Kidney (tissue), 14 donors: ENCODE measurements around the gene MGAT4B. TPM values are rescaled to one million over a fixed set of nuclear protein-coding genes. Genes with fewer than 3 reads are reported as not detected.
A peak's percentile ranks its signal among the peaks of the same experiment; 100 is the strongest.
"Not testable (repeated sequence)": the region's sequence is repeated elsewhere in the genome, so short reads cannot be mapped to it uniquely, and the experiment has no call there.

Experiments
- DNase-seq, 5 donors: peaks; one replicate each; pipeline ENCODE4 v3.0.0-alpha.2; 2013 to 2020
- FAIRE-seq: peaks from 2 replicates; lab custom pipeline; 2012; peaks lifted over from hg19 to GRCh38; lab: Jason Lieb, UNC
- H3K27ac ChIP-seq, 2 donors: one replicate each; pipeline ENCODE4 v1.7.0; 2013; ENCODE audit warnings: low read depth in 2 of 2, low read length in 2 of 2, inconsistent platforms in 1 of 2
- H3K27me3 ChIP-seq: one replicate; pipeline ENCODE4 v1.7.1; 2013; ENCODE audit warnings: low read length, inconsistent platforms; ENCODE audit not compliant: control insufficient read depth, insufficient read depth
- H3K36me3 ChIP-seq, 3 donors: one replicate each; pipeline versions ENCODE4 v1.7.0 to v1.7.1; 2013; ENCODE audit warnings: low read length in 3 of 3, control low read depth in 1 of 3, inconsistent platforms in 1 of 3; ENCODE audit not compliant: insufficient read depth in 3 of 3, control insufficient read depth in 2 of 3
- H3K4me1 ChIP-seq, 3 donors: one replicate each; pipeline versions ENCODE4 v1.7.0 to v1.7.1; 2013; ENCODE audit warnings: low read length in 3 of 3, inconsistent platforms in 1 of 3, low read depth in 1 of 3; ENCODE audit not compliant: control insufficient read depth in 2 of 3, insufficient read depth in 2 of 3
- H3K4me3 ChIP-seq, 3 donors: one replicate each; pipeline versions ENCODE4 v1.7.0 to v1.8.1; 2013; ENCODE audit warnings: low read length in 3 of 3, control low read depth in 1 of 3, inconsistent platforms in 1 of 3
- H3K9ac ChIP-seq, 3 donors: one replicate each; pipeline versions ENCODE4 v1.7.0 to v1.7.1; 2013; ENCODE audit warnings: low read length in 3 of 3, control low read depth in 1 of 3, inconsistent platforms in 1 of 3
- H3K9me3 ChIP-seq, 3 donors: one replicate each; pipeline versions ENCODE4 v1.7.0 to v1.7.1; 2013; ENCODE audit warnings: low read length in 3 of 3, control low read depth in 1 of 3, inconsistent platforms in 1 of 3; ENCODE audit not compliant: control insufficient read depth in 2 of 3, insufficient read depth in 1 of 3
- intact Hi-C: fragments of 100-400 bp; cut with DNase I; formaldehyde crosslinking; loops from one replicate; pipeline ENCODE4 v1.11.1; 2022
- polyA plus RNA-seq: library from polyadenylated mRNA; stranded (reverse); fragments of 350-450 nt; fragmentation: Illumina TruSeq; extraction: RNeasy Lipid Tissue Mini Kit (QIAGEN cat#74804); gene quantifications from one replicate; pipeline ENCODE4 v1.2.3, GENCODE V29; 2014; ENCODE audit warnings: low read depth, low replicate concordance; ENCODE audit not compliant: insufficient read depth
- total RNA-seq: library from RNA; stranded (reverse); fragmentation: NEBNext Ultra II Directional; extraction: Animal tissue kit (Norgen Biotek cat#: 25700); gene quantifications from one replicate; pipeline ENCODE4 v1.2.1, GENCODE V29; 2021
- TF ChIP-seq, protein P1 (sequence below): IDR thresholded peaks from 3 replicates; pipeline ENCODE4 v1.5.1; 2012; ENCODE audit warnings: mild to moderate bottlenecking, moderate library complexity, borderline replicate concordance; ENCODE audit not compliant: insufficient read depth; ENCODE audit errors: extremely low read depth
- donor health status: control.
- donor health status: control.
- donor health status: control.
- donor health status: control.
- donor health status: control.
- donor health status: DM: yes; HTN: yes; CAD: no.
- donor health status: Normal renal cell carcinoma (clear cell type).

MGAT4B gene
- total and polyA plus RNA-seq, 2 donors from 2014 or later = 79.4 to 174 TPM

DNA sequence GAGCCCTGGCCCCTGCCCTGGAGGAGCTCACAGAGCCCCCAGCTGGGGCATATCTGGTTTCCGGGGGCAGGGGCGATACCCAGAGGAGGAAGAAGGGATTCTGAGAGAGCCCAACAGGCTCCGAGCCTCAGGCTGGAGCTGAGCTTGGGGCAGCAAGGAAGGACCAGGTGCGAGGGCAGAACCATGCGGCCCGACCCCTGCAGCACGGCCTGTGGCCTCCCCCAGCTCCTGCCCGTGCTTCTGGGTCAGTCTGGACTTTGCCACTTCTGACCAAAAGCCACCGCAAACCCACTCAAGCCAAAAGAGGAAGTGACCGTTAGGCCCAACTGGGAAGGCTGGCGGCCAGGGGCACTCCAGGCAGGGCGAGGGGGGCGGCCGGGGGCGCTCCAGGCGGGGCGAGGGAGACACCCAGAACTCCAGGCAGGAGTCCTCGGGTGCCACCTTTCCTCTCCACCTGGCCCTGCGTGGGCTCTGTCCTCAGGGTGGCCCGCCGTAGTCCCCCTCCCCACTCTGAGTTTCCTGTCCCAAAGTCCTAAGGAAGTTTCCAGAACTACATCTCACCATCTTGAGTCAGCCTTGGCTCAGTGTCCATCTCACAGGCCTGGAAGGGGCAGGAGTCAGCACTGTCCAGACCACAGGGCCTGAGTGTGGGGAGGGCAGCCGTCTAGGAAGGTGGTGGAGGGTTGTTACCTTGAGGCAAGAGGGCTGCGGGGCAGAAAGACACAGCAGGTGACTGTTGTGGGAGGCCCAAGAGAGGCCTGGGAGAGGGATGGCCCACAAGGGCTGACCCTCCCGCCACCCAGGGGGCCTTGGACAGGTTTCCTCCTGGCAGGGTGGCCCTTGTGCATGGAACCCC, 13.8 kb downstream of the MGAT4B start:
- peaks cover 0 to 5% (median 0%) of the 10 kb centered on the region in 3 donors for H3K36me3 ChIP-seq
- peak overlapping the region; percentile 71 to 74 for H3K27ac ChIP-seq
- no peaks in the 10 kb centered on the region for H3K27me3 ChIP-seq
- TF ChIP-seq, protein P1, sequence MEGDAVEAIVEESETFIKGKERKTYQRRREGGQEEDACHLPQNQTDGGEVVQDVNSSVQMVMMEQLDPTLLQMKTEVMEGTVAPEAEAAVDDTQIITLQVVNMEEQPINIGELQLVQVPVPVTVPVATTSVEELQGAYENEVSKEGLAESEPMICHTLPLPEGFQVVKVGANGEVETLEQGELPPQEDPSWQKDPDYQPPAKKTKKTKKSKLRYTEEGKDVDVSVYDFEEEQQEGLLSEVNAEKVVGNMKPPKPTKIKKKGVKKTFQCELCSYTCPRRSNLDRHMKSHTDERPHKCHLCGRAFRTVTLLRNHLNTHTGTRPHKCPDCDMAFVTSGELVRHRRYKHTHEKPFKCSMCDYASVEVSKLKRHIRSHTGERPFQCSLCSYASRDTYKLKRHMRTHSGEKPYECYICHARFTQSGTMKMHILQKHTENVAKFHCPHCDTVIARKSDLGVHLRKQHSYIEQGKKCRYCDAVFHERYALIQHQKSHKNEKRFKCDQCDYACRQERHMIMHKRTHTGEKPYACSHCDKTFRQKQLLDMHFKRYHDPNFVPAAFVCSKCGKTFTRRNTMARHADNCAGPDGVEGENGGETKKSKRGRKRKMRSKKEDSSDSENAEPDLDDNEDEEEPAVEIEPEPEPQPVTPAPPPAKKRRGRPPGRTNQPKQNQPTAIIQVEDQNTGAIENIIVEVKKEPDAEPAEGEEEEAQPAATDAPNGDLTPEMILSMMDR = no peak
- H3K9me3 ChIP-seq = no peaks in the 10 kb centered on the region
- H3K9ac ChIP-seq = no peak overlapping the region
- FAIRE-seq (no peak), DNase-seq (peak in 1 of 5 donors; percentile 48)
- H3K4me1 ChIP-seq = peaks cover 0 to 33% (median 6%) of the 10 kb centered on the region in 3 donors
- no peak overlapping the region for H3K4me3 ChIP-seq
- intact Hi-C loops = no loop called here

DNA sequence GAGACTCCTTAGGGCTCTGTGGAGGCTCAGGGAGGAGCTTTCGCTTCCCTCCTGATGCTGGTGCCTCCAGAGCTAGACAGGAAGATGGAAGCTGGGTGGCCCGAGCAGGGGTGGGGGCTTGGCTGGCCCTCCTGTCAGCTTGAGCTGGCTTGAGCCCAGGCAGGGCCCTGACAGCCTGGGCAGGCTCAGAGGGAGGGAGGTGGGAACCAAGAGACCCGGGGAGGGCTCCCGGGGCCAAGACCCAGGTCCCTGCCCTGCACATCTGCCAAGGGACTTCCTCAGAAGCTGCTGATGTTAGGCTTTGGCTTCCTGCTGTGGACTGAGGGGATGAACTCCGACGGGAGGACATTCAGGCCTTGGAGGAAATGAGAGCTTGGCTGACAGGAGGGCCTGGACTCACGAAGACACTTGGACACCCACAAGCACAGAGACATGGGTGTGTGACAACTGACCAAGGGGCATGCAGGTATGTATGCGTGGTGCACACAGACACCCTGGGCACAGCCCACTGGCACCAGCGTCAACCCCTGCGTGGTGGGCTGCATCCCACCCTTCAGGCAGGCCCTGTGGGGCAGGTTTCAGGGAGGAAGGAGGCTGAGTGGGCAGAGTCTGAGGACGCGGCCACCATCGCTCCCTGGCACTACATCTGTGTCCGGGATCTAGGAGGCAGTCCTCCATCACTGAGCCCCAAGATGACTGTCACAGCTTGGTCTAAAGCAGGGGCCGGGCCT, 14.6 kb downstream of the MGAT4B start:
- no peak for FAIRE-seq

DNA sequence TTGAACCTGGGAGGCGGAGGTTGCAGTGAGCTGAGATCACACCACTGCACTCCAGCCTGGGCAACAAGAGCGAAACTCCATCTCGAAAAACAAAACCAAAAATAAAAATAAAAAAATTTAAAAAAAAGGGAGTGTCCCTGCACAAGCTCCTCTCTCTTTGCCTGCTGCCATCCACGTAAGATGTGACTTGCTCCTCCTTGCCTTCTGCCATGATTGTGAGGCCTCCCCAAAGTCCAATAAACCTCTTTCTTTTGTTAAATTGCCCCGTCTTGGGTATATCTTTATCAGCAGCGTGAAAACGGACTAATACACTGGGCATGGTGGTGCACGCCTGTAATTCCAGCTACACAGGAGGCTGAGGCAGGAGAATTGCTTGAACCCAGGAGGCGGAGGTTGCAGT, 17.4 kb downstream of the MGAT4B start:
- DNase-seq, H3K27me3 ChIP-seq, H3K9me3 ChIP-seq, H3K4me3 ChIP-seq, H3K36me3 ChIP-seq, H3K9ac ChIP-seq, H3K27ac ChIP-seq, intact Hi-C loops, FAIRE-seq: not testable (repeated sequence)
- peaks cover 0 to 20% (median 1%) of the 10 kb centered on the region in 3 donors for H3K4me1 ChIP-seq

More for the DNA sequence above, 14.6 kb downstream of the MGAT4B start:
- Histone ChIP-seq H3K36me3 (peaks cover 0 to under 1% (median 0%) of the 10 kb centered on the region in 3 donors), H3K9me3 (no peaks in the 10 kb centered on the region), H3K27me3 (no peaks in the 10 kb centered on the region), H3K9ac (no peak overlapping the region), H3K4me3 (no peak overlapping the region), H3K4me1 (peaks cover 0 to 33% (median 6%) of the 10 kb centered on the region in 3 donors), H3K27ac (peak overlapping the region; percentile 51 to 71)
- peak in 2 of 5 donors; percentile 45 to 48 for DNase-seq
- TF ChIP-seq, protein P1 = no peak
- intact Hi-C loops = no loop called here
